HepG2 (cell line): Measurements from ENCODE around the gene TXNDC11. TPM values are rescaled to one million over a fixed set of nuclear protein-coding genes. Genes with fewer than 3 reads are reported as not detected.
A peak's percentile ranks its signal among the peaks of the same experiment; 100 is the strongest.

Source experiments
- FOXK1 ChIP-seq: sonication (generic); formaldehyde crosslinking; IDR thresholded peaks from 2 replicates; pipeline ENCODE4 v1.4.0; 2020; ENCODE audit warnings: low read depth, missing genetic modification reagents, borderline replicate concordance
- ISL2 ChIP-seq: sonication (generic); formaldehyde crosslinking; IDR thresholded peaks from 2 replicates; pipeline ENCODE4 v1.5.0; 2020; ENCODE audit warnings: missing genetic modification reagents
- TMF1 ChIP-seq: sonication (generic); formaldehyde crosslinking; IDR thresholded peaks from 2 replicates; pipeline ENCODE4 v1.8.1; 2022; ENCODE audit warnings: low read depth, missing genetic modification reagents
- ZNF124 ChIP-seq: sonication (generic); formaldehyde crosslinking; IDR thresholded peaks from 2 replicates; pipeline ENCODE4 v1.4.0; 2020; ENCODE audit warnings: missing genetic modification reagents
- ZNF24 ChIP-seq: fragments of 450-650 bp; IDR thresholded peaks from 2 replicates; pipeline ENCODE4 v1.6.1; 2017; ENCODE audit warnings: antibody characterized with exemption, mild to moderate bottlenecking
- ZNF468 ChIP-seq: sonication (generic); formaldehyde crosslinking; IDR thresholded peaks from 2 replicates; pipeline ENCODE4 v1.8.0; 2022; ENCODE audit warnings: mild to moderate bottlenecking, moderate library complexity, missing genetic modification reagents
- ZNF503 ChIP-seq: sonication (generic); formaldehyde crosslinking; IDR thresholded peaks from 2 replicates; pipeline ENCODE4 v1.4.0; 2020; ENCODE audit warnings: missing genetic modification reagents
- ZNF788 ChIP-seq: sonication (generic); formaldehyde crosslinking; IDR thresholded peaks from 2 replicates; pipeline ENCODE4 v1.5.0; 2020; ENCODE audit warnings: mild to moderate bottlenecking, missing genetic modification reagents, borderline replicate concordance
- ZSCAN22 ChIP-seq: sonication (generic); formaldehyde crosslinking; IDR thresholded peaks from 2 replicates; pipeline ENCODE4 v1.4.0; 2020; ENCODE audit warnings: mild to moderate bottlenecking, missing genetic modification reagents
- polyA plus RNA-seq, 8 experiments: library from polyadenylated mRNA; depleted of rRNA in 3 of 8; stranded (reverse) in 7 of 8; unstranded in 1 of 8; fragments of >200 nt; fragmentation: Illumina TruSeq in 4 of 8; extraction: Trizol in 4 of 8; gene quantifications; 2 replicates each; pipeline versions ENCODE4 v1.2.1 to v1.2.3, GENCODE V29; 2011 to 2016; ENCODE audit warnings: low read depth in 4 of 8, missing spikeins in 1 of 8, mixed read lengths in 1 of 8; ENCODE audit not compliant: insufficient read depth in 1 of 8
- total RNA-seq, 5 experiments: library from RNA; depleted of rRNA; stranded (reverse); fragments of >200 nt; fragmentation: Illumina TruSeq; extraction: Trizol; gene quantifications; 2 replicates each; pipeline ENCODE4 v1.2.3, GENCODE V29; 2016; ENCODE audit warnings: low read depth in 1 of 5
- TF ChIP-seq, protein P1 (sequence below): sonication (generic); formaldehyde crosslinking; IDR thresholded peaks from 2 replicates; pipeline ENCODE4 v1.4.0; 2020; ENCODE audit warnings: missing genetic modification reagents, borderline replicate concordance

TXNDC11 gene
- total and polyA plus RNA-seq, 2 of the 13 experiments (the other 11 are each of a cell fraction or from before 2014, with no cell fraction given): 74.9 to 123 TPM

DNA sequence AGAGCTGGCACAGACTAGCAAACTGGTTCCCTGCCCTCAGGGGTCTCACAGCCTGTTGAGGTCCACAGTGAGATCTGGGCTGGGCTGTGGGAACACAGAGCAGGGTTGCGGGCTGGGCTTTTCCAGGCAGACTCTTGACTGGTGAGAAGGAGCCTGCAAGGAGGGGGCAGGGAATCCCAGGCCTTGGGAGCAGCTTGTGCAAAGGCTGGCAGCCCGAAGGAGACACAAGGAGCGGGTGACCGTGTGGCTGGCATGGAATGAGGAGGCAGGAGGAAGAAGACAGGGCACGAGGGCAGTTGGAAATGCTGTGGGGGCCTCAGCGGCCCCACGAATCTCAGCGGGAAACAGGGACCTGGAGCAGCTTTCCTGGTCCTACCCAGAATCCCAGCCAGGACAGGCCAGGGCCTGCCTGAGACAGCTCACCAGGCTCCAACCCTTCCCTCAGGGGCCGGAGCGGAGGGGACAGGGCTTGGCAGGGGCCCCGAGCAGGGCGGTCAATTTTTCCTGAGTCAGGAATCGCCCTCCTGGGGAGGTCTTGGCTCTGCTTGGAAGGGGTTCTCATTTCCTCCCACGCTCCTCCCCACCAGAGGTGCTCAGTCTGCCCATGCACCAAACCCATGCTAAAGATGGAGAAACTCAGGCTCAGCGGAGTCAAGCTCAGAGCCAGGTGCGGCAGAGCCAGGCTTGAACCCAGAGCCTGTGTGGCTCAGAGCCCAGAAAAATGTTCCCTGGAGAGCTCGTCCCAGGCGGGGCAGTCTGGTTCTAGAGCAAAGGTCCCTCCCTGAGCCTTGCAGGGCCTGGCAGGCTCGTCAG, 83.6 kb downstream of the TXNDC11 start (continued):
- TF ChIP-seq ZNF503 (CRISPR knock-in tag) (no peak), ISL2 (no peak), ZNF788 (CRISPR knock-in tag) (peak; percentile 30; the same call in 1 of the 2 replicates), ZSCAN22 (CRISPR knock-in tag) (no peak), TMF1 (CRISPR knock-in tag) (no peak), ZNF124 (CRISPR knock-in tag) (no peak), ZNF468 (no peak), FOXK1 (CRISPR knock-in tag) (no peak), ZNF24 (no peak)
- TF ChIP-seq, protein P1, sequence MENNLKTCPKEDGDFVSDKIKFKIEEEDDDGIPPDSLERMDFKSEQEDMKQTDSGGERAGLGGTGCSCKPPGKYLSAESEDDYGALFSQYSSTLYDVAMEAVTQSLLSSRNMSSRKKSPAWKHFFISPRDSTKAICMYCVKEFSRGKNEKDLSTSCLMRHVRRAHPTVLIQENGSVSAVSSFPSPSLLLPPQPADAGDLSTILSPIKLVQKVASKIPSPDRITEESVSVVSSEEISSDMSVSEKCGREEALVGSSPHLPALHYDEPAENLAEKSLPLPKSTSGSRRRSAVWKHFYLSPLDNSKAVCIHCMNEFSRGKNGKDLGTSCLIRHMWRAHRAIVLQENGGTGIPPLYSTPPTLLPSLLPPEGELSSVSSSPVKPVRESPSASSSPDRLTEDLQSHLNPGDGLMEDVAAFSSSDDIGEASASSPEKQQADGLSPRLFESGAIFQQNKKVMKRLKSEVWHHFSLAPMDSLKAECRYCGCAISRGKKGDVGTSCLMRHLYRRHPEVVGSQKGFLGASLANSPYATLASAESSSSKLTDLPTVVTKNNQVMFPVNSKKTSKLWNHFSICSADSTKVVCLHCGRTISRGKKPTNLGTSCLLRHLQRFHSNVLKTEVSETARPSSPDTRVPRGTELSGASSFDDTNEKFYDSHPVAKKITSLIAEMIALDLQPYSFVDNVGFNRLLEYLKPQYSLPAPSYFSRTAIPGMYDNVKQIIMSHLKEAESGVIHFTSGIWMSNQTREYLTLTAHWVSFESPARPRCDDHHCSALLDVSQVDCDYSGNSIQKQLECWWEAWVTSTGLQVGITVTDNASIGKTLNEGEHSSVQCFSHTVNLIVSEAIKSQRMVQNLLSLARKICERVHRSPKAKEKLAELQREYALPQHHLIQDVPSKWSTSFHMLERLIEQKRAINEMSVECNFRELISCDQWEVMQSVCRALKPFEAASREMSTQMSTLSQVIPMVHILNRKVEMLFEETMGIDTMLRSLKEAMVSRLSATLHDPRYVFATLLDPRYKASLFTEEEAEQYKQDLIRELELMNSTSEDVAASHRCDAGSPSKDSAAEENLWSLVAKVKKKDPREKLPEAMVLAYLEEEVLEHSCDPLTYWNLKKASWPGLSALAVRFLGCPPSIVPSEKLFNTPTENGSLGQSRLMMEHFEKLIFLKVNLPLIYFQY (CRISPR knock-in tag): 0 out of 2 replicates have a peak, but pooled peaks have one; percentile 31
